Stimulated activated CD4-positive, alpha-beta T cell treated with anti-CD3 and anti-CD28 coated beads, Interleukin-12 subunit alpha, Interleukin-12 subunit beta, amount 100 ng/mL, for 24 hours (primary cell): ENCODE results near the gene DDX51.
"Not testable (repeated sequence)": the region's sequence is repeated elsewhere in the genome, so short reads cannot be mapped to it uniquely, and the experiment has no call there.

ENCODE experiments used
- DNase-seq, 2 experiments: peaks; one replicate each; pipeline ENCODE4 v3.0.0-alpha.2; 2020; ENCODE audit warnings: low read depth in 2 of 2

DDX51 gene

GRCh38 chr12:132117558-132117875 lies 26.6 kb downstream of the DDX51 start:
- no peak for DNase-seq

GRCh38 chr12:132116709-132117557 lies 27.2 kb downstream of the DDX51 start:
- no peak for DNase-seq

GRCh38 chr12:132115500-132115899 lies 28.6 kb downstream of the DDX51 start:
- no peak for DNase-seq

GRCh38 chr12:132114667-132115066 lies 29.5 kb downstream of the DDX51 start:
- DNase-seq, result no peak

GRCh38 chr12:132111654-132112304 lies 32.3 kb downstream of the DDX51 start:
- DNase-seq, result no peak

- DNase-seq, result no peak
Measured at GRCh38 chr12:132110677-132111076, 33.4 kb downstream of the DDX51 start.

- DNase-seq, result no peak
Measured at GRCh38 chr12:132109741-132110140, 34.4 kb downstream of the DDX51 start.

- DNase-seq, result no peak
Measured at GRCh38 chr12:132108211-132108832, 35.8 kb downstream of the DDX51 start.

- DNase-seq, result no peak
Measured at GRCh38 chr12:132106921-132107320, 37.2 kb downstream of the DDX51 start.

- DNase-seq, result no peak
Measured at GRCh38 chr12:132105467-132105866, 38.7 kb downstream of the DDX51 start.

- no peak for DNase-seq
Measured at GRCh38 chr12:132103542-132104308, 40.4 kb downstream of the DDX51 start.

- not testable (repeated sequence) for DNase-seq
Measured at GRCh38 chr12:132103072-132103471, 41.0 kb downstream of the DDX51 start.

- DNase-seq, result no peak
Measured at GRCh38 chr12:132102297-132102696, 41.8 kb downstream of the DDX51 start.

GRCh38 chr12:132100306-132101065 lies 43.6 kb downstream of the DDX51 start:
- no peak for DNase-seq

GRCh38 chr12:132099739-132100138 lies 44.4 kb downstream of the DDX51 start:
- no peak for DNase-seq

GRCh38 chr12:132095520-132096409 lies 48.4 kb downstream of the DDX51 start:
- DNase-seq, result no peak

GRCh38 chr12:132094269-132094891 lies 49.7 kb downstream of the DDX51 start:
- DNase-seq, result no peak

GRCh38 chr12:132089407-132089910 lies 54.7 kb downstream of the DDX51 start:
- DNase-seq, result no peak
